HG03439 (cell line): Measurements from ENCODE around the gene EPHA5.
"Not testable (repeated sequence)": the region's sequence is repeated elsewhere in the genome, so short reads cannot be mapped to it uniquely, and the experiment has no call there.

Experiments
- ATAC-seq: cut with Tn5 transposase; IDR thresholded peaks from one replicate; pipeline ENCODE4 v1.9.1; 2021; ENCODE audit warnings: mild to moderate bottlenecking, moderate library complexity; ENCODE audit not compliant: unreplicated experiment

The EPHA5 gene

DNA sequence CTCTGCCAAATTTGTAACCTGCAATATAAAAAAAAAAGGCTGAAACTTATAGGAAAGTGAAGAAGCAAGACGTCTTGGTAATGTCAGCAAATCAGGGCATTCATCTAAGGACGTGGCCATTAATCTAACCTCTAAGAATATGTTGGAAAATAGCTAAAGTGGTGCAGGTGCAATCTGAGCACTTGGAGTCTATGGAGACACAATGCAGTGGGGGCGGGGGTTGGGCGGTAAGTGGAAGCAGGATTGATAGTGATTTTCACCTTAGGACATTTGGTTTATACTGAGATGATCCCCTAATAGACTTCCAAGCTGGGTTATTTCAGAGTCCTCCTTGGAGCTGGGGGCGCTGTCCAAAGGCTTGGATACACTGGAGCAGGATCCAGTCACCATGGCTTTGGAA lies 283.4 kb downstream of the EPHA5 start:
- ATAC-seq = no peak

DNA sequence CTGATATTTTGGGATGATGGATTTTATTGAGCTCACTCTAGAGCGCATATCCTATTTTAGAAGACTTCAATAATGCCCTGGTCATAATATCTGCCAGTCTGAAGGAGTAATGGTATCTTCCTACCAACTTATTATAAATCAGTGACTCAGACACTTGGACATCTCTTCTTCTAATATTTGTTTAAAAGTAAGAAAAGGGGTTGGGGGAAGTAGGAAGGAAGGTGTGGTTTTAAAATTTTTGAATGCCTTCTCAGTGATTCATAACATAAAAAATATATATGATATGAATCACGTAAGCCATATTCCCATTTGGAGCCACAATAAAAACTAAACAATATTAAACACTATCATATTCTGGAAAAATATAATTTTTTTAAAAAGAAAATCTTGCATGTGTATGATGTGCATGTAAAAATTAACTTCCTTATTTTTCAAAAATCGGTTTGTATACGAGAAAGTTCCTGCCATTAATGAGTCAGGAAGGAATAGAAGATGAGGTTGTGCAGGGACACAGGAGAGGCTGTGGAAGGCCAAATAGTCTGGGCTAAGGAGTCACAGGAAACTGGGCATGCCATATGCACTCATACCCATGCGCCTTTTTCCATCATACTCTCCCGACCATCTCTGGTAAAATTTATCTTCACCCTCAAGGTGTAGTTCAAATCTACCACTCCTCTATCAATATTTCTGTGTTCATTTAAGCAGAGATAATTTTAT lies 286.5 kb downstream of the EPHA5 start:
- no peak for ATAC-seq

DNA sequence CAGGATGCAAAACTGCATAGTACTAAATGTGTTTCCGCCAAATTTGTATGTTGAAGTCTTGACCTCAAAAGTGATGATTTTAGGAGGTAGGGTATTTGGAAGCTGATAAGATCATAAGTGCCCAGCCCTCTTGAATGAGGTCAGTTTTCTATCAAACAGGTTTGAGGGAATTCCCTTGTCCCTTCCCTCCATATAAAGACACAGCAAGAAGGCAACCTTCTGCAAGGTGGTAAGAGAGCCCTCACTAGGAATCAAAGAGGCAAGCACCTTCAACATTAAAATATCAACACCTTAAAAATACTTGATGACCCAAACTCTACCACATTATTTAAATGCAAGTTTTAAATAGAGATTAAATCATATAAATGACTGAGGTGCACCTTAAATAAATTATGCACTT lies 288.6 kb downstream of the EPHA5 start:
- no peak for ATAC-seq

DNA sequence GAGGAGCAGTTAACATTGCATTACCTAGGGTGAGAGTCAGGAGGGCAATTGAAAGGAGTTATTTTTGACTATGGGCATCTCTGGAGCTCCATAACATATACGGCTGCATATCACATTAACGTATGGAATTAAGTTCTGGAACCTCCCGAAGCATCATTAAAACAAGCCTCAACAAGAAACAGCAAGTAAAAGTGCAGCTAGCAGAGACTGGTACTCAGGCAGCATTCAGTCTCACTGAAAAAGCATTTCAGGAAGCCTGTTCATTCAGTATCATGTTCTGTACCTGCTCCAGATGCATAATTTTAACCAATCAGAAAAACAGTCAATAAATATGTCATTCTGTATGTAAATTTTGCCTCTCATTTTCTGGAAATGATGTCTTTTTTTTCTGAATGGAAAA lies 299.6 kb downstream of the EPHA5 start:
- ATAC-seq = no peak

DNA sequence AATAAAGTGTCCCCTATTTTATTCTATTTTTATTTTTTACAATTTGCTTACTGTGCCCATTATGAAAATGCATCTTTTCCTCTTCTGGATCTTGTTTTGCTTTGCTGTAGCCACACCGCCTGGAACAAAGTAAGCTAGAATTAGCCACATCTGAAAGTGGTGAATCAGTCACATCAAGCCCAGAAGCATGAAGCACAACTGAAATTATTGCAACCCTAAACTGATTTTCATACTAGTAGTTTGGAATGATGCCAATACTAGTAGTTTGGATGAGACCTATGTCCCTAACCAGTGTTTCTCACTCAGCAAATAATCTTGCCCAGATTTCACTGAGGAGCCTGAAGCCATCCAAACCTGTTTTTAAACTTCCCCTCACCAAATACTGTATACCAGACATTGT lies 303.0 kb downstream of the EPHA5 start:
- ATAC-seq = no peak

DNA sequence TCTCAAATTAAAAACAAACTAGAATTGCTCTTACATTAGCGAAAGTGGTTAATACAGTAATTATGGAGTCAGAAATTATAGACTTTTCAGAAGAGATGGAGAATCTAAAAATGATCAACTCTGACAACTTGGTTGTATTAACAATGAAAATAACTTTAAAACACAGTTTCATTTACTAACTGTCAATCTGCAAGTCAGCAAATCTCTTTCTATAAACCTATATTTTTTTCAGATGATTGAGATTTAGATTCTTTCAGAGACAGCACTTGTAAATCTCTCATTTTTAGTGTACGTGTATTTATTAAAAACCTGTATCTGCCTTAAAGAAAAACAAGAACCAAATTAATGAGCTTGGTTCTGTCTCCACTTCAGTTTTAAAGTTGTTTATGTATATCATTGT lies 311.4 kb downstream of the EPHA5 start:
- ATAC-seq = no peak

DNA sequence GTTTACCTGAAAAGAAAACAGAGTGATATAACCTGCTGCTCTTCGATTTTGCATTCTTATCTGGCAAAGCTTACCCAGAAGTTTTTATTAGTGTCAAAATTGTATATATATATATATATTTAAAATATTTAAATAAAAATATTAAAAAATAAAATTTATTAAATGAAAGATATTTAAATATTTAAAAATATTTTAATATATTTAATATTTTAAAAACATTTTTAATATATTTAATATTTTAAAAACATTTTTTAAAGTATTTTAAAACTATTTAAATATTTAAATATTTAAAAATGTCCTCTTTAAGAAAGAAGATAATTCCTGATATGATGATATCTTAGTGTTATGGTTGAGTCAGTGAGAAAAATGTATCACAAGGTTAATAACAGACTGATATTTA lies 317.2 kb downstream of the EPHA5 start:
- no peak for ATAC-seq

DNA sequence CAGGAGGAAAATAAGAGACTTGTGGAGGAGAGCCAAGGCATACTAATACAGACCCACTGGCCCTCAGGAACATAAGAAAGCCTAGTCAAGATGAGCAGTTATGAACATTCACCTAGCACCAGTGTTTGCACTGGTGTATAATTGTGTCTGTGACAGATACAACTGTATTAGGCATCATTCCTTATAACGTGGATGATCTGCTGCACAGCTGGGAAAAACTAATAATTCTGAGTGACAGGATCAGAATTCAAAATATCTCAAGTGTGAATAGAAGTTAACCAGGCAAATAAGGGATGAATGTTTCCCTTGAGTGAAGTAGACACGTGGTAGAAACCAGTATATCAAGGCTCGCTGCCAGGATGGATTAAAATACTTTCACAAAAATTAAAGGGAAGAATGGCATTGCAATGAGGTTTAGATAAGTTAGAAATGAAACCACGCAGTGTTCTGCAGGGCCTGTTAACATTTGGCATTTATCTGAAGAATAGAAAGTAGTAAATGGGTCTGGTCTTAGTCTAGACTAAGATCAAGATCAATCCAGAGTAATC lies 325.9 kb downstream of the EPHA5 start:
- ATAC-seq = no peak

DNA sequence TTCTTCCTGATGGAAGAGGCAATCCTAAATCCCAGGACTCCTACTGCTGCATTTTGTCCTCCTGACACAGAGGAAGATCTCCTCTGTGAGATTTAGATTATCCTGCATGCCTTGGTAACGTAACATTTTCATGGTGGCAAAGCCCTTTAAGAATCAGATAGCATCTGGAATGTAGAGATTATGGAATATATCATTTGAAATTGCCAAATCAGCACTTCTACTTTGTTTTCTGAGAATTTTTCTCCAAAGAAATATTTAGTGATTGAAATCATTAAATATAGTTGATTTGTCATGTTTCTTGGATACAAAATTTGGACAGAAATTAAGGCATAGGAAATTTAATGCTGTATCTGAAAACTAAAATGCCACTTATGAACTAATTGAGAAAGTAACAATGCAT lies 326.9 kb downstream of the EPHA5 start:
- ATAC-seq = no peak

DNA sequence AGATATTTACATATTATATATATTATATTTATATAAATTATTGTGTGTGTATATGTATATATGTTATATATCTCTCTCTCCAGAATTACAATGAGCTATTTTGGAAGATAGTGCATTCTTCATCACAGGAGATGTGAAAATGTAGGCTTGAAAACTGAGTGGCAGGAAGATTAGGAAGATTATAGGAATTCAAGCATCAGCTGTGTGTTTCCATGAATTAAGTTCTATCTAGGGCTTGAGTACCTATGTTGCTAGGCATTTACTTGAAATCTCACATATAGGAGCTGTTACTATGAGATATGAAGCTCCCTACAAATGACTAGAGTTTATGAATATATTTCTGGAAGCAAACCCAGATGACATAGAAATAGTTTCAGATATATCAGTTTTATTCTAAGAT lies 328.7 kb downstream of the EPHA5 start:
- no peak for ATAC-seq

DNA sequence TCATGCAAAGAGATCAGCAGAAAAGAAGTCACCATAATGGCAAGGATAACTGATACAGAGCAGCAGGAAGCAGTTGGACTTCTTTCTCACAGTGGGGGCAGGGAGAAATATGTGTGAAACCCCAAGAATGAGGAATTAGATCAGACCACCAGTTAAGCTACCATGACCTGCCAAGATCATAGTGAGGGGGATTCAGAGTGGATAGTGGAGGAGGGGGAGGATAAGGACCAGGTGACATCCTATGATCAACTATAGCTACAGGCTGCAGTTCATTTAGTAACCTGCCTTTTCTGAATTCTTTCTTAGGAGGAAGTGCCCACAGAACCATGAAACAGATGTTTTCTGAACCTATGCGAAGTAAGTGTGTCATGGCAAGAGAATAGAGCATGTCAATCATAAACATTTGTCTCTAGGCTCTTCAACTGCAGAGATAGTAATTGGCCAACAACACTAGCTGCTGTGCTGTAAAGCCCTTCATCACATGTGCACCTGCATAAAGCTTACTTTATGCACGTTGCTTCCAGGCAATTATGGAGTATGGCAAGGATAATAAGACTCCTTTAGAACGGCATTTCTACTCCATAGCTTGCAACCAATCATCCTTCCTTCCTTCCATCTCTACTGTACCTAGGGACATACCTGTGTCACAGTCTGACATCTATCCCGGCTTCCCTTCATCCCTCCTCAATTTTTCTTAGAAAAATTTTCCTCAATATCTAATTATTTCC lies 329.7 kb downstream of the EPHA5 start:
- ATAC-seq = no peak

DNA sequence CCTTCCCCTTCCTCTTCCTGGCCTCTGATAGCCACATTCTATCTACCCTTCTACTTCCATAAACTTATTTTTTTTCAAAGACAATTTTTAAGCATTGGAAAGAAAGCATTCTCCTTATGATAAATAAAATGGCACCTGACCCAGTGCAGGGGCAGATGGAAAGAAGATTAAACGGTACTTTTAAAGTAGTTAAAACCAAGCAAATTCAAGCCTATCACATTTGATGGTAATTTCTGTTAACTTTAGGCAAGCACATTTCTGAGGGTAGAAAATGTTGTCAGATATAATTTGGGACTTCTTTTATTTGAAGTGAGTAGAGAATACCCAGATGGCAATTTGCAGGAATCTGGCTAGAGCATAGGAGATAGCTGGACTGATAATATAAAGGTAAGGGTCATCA lies 332.9 kb downstream of the EPHA5 start:
- ATAC-seq = no peak

DNA sequence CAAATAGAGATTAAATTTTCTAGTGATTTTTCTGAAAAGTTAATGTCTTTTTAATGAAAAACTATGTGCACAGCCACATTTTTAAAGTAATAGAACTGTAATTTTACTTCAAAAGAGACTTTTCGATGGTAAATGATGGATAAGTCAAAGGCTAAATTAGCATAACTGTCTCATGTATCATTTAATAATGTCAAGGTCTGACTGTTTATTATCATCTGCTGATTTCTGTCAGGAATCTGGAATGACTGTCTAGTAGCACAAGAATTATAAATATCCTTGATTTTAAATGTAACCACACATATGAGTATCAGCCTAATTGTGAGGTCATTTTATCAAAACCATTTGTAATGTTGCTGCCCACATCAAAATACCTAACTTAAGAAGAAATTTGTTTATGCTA lies 333.8 kb downstream of the EPHA5 start:
- no peak for ATAC-seq

DNA sequence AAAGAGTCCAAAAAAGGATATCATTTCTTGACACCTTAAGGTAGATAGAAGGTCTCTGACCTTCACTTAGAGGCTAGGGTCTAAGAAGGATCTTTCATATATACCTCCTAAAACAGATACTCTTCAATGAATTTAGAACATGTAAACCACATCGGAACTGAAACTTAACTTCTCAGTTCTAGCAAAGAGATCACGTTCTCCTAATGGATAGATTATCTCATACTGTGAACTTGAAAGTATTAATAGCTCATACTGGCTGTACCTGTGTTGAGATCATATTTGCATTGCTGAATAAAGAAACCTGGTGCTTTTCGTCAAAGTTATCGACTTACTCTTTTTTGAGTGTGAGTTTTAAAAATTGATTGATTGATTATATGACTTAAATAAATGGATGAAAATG lies 353.8 kb downstream of the EPHA5 start:
- ATAC-seq = no peak

DNA sequence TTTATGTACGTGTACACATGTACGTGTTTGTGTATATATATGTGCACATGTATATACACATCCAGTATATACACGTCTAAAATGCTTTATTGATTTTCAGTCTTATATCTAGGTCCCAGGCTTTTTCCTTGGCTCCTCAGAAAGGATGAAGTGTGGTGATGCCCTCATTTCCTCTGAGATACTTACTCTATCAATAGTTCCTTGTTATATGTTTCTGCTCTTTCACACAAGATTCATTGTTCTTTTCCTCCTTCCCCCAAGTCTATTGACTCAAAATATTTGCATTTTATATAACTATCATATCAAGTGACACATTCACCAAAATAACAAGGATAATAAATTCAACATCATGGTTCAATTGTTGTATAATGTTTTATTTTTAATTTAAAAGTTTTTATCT lies 359.2 kb downstream of the EPHA5 start:
- no peak for ATAC-seq

DNA sequence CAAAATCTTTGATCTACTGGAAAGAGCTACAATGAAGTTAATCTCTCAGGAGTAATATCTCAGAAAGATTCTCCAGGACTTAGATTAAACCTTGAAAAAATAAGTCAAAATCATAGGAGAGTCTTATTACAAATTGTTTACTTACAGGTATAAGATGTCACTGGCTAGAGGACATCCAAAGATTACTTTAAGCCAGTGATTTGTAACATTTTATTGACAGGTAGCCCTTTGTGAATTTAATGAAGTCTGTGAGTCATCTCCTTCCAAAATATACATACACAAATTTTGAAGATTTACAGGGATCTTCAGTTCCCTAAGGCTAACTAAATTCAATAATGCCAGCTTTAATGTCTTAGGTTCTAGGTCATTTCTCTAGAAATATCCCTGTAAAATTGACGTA lies 359.7 kb downstream of the EPHA5 start:
- ATAC-seq = no peak

DNA sequence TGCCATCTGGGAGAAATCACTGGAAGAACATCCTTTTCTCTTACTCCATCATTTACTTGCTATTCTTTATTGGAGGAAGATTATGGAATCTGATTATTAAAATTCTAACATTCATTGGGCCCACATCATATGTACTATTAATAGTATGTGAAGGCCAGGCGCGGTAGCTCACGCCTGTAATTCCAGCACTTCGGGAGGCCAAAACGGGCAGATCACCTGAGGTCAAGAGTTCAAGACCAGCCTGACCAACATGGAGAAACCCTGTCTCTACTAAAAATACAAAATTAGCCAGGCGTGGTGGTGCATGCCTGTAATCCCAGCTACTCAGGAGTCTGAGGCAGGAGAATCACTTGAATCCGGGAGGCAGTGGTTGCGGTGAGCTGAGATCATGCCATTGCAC lies 361.7 kb downstream of the EPHA5 start:
- not testable (repeated sequence) for ATAC-seq

DNA sequence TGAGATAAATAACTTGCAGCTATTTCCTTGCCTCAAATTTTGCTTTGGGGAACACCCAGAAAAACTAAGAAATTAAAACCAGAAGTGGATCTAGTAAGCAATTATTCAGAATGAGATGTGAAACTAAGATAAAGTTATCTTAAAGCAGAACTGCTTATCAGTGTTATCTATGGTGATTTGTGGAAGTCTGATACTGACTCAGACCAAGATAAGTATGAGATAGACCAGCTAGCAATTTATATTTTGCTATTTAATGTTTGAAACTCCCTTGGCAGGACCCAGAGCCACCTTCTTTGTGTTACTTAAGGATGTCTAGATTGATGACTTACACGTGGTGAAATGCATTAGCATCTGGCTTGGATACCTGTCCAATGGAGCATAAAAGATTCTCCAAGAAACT lies 368.1 kb downstream of the EPHA5 start:
- ATAC-seq = no peak

DNA sequence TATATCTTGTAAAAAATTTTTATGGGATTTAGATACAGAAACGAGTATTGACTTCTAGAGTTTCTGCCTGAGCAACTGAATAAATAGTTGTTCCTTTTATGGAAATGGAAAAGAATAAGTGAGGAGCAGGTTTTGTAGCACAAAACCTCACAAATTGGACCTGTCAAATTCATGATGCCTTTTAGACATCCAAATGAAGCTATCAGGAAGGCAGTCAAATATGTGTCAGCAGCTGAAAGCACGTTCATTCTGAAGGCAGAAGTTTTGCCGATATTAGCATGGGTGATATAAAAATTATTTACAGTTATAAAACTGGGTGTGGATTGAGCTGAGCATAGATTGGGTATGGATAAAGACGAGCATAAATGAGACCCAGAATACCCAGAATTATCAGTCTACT lies 374.0 kb downstream of the EPHA5 start:
- ATAC-seq = no peak

DNA sequence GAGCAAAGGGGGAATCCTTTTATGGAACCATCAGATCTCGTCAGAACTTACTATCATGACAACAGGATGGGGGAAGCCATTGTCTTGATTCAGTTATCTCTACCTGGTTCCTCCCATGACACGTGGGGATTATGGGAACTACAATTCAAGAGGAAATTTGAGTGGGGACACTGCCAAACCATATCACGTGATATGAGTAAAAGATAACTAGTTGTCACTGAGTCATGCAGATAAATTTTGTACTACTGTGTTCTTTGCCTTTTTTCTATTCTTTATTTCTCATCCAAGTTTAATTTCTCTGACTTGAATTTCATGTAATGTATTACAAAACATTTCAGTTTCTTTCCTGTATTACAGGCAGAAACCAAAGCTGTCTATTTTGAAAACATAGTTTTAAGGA lies 383.2 kb downstream of the EPHA5 start:
- no peak for ATAC-seq
